NB4 (cell line): Measurements from ENCODE around the gene FAM222A.

Source experiments
- CTCF ChIP-seq: IDR thresholded peaks from one replicate; pipeline ENCODE4 v1.5.1; 2012; ENCODE audit warnings: low read depth, low read length
- MAX ChIP-seq: IDR thresholded peaks from 2 replicates; pipeline ENCODE4 v1.6.1; 2011; ENCODE audit warnings: low read depth, low read length
- POLR2A ChIP-seq: IDR thresholded peaks from 2 replicates; pipeline ENCODE4 v1.6.1; 2011; ENCODE audit warnings: mild to moderate bottlenecking; ENCODE audit not compliant: insufficient read length; ENCODE audit errors: extremely low read depth

- no peak for TF ChIP-seq CTCF
- no peak for TF ChIP-seq POLR2A
- TF ChIP-seq MAX: no peak
Measured at GRCh38 chr12:109716092-109716479, 2.5 kb downstream of the FAM222A start.
